Right atrium auricular region (tissue), 2 donors: ENCODE measurements around the gene ENC1. TPM values are rescaled to one million over a fixed set of nuclear protein-coding genes. Genes with fewer than 3 reads are reported as not detected.

Source experiments
- total RNA-seq, 2 donors: library from RNA; depleted of rRNA; stranded (reverse); fragments of >200 nt; gene quantifications; one replicate each; pipeline ENCODE4 v1.1.0, GENCODE V29; 2016

ENC1 gene
- total RNA-seq, 2 donors from 2014 or later, result 5.0 to 18.5 TPM

Other genes with a start within 250 kb of the ENC1 start
- gene HEXB, start 44.5 kb upstream of the ENC1 start, total RNA-seq, result 10 to 100 TPM; 52.2 to 65.8 TPM
- gene GFM2, start 126.4 kb upstream of the ENC1 start, total RNA-seq, result 10 to 100 TPM; 19.7 to 36.4 TPM
- 10 to 100 TPM; 65.8 to 69.3 TPM for gene NSA2, start 126.5 kb upstream of the ENC1 start, total RNA-seq
- gene FAM169A, start 225.7 kb upstream of the ENC1 start, total RNA-seq, result 1 to 10 TPM; 4.2 to 5.0 TPM